ENCODE results near the gene ZNF865.
"Not testable (repeated sequence)": the region's sequence is repeated elsewhere in the genome, so short reads cannot be mapped to it uniquely, and the experiment has no call there.

GRCh38 chr19:55582284-55582683, 23.2 kb upstream of the ZNF865 start:
- TF ChIP-seq, protein P1, sequence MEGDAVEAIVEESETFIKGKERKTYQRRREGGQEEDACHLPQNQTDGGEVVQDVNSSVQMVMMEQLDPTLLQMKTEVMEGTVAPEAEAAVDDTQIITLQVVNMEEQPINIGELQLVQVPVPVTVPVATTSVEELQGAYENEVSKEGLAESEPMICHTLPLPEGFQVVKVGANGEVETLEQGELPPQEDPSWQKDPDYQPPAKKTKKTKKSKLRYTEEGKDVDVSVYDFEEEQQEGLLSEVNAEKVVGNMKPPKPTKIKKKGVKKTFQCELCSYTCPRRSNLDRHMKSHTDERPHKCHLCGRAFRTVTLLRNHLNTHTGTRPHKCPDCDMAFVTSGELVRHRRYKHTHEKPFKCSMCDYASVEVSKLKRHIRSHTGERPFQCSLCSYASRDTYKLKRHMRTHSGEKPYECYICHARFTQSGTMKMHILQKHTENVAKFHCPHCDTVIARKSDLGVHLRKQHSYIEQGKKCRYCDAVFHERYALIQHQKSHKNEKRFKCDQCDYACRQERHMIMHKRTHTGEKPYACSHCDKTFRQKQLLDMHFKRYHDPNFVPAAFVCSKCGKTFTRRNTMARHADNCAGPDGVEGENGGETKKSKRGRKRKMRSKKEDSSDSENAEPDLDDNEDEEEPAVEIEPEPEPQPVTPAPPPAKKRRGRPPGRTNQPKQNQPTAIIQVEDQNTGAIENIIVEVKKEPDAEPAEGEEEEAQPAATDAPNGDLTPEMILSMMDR (IDR thresholded peaks at IDR 0.05) = not testable (repeated sequence)
- TF ChIP-seq POLR2A (IDR thresholded peaks at IDR 0.05) = not testable (repeated sequence)
